HT-29 (cell line): Measurements from ENCODE around the gene RPS26. TPM values are rescaled to one million over a fixed set of nuclear protein-coding genes. Genes with fewer than 3 reads are reported as not detected.
A peak's percentile ranks its signal among the peaks of the same experiment; 100 is the strongest.
"Not testable (repeated sequence)": the region's sequence is repeated elsewhere in the genome, so short reads cannot be mapped to it uniquely, and the experiment has no call there.

ENCODE experiments used
- DNase-seq: peaks from one replicate; pipeline ENCODE4 v3.0.0-alpha.2; 2015; ENCODE audit warnings: low spot score
- total RNA-seq: library from RNA; depleted of rRNA; stranded (reverse); fragments of >200 nt; shearing (Covaris generic); gene quantifications from 2 replicates; pipeline ENCODE4 v1.2.3, GENCODE V29; 2014; rRNA removed

RPS26 gene
- total RNA-seq = 171 and 219 TPM in 2 replicates

- peak; percentile 99 for DNase-seq
Observed at GRCh38 chr12:56041552-56042429, at the start of gene RPS26. RPS26 (plus strand) TSS chr12:56041918; CDS start chr12:56042167, 249 bp downstream.

- no peak for DNase-seq
Observed at GRCh38 chr12:55993230-55993853, 48.4 kb upstream of the RPS26 start.

GRCh38 chr12:55995366-55995765 lies 46.4 kb upstream of the RPS26 start:
- DNase-seq = no peak

GRCh38 chr12:55996201-55996714 lies 45.5 kb upstream of the RPS26 start:
- peak; percentile 82 for DNase-seq

- peak; percentile 97 for DNase-seq
Observed at GRCh38 chr12:55996715-55997534, 44.8 kb upstream of the RPS26 start, which contains the start of gene SUOX. SUOX (plus strand) TSS chr12:55997276; CDS start chr12:56002222, 4,946 bp downstream.

GRCh38 chr12:55997535-55997859 lies 44.2 kb upstream of the RPS26 start:
- DNase-seq = no peak

GRCh38 chr12:55999522-55999921 lies 42.2 kb upstream of the RPS26 start:
- not testable (repeated sequence) for DNase-seq

GRCh38 chr12:55999999-56000540 lies 41.6 kb upstream of the RPS26 start:
- DNase-seq = not testable (repeated sequence)

- DNase-seq = peak; percentile 39
Observed at GRCh38 chr12:56001487-56002100, 40.1 kb upstream of the RPS26 start.

- not testable (repeated sequence) for DNase-seq
Observed at GRCh38 chr12:56003376-56003775, 38.3 kb upstream of the RPS26 start.

GRCh38 chr12:56004211-56004610 lies 37.5 kb upstream of the RPS26 start:
- no peak for DNase-seq

- peak; percentile 36 for DNase-seq
Observed at GRCh38 chr12:56007564-56008559, 33.9 kb upstream of the RPS26 start.

- no peak for DNase-seq
Observed at GRCh38 chr12:56010111-56010570, 31.6 kb upstream of the RPS26 start.

- no peak for DNase-seq
Observed at GRCh38 chr12:56011509-56012090, 30.1 kb upstream of the RPS26 start.

GRCh38 chr12:56013482-56013881 lies 28.2 kb upstream of the RPS26 start:
- no peak for DNase-seq

GRCh38 chr12:56014205-56014604 lies 27.5 kb upstream of the RPS26 start:
- peak; percentile 41 for DNase-seq

- DNase-seq = no peak
Observed at GRCh38 chr12:56017181-56017580, 24.5 kb upstream of the RPS26 start.

GRCh38 chr12:56018356-56018755 lies 23.4 kb upstream of the RPS26 start:
- DNase-seq = no peak
